HepG2 (cell line): ENCODE data around the gene BCL2L1. TPM values are rescaled to one million over a fixed set of nuclear protein-coding genes. Genes with fewer than 3 reads are reported as not detected.
A peak's percentile ranks its signal among the peaks of the same experiment; 100 is the strongest.

Source experiments
- GPN1 ChIP-seq: sonication (generic); formaldehyde crosslinking; IDR thresholded peaks from 2 replicates; pipeline ENCODE4 v1.5.1; 2020; ENCODE audit warnings: missing genetic modification reagents, borderline replicate concordance
- KLF15 ChIP-seq: sonication (generic); formaldehyde crosslinking; IDR thresholded peaks from 2 replicates; pipeline ENCODE4 v1.8.1; 2023; ENCODE audit warnings: borderline replicate concordance, mild to moderate bottlenecking, inconsistent platforms, missing genetic modification reagents, mixed read lengths
- NR2F1 ChIP-seq, 2 experiments: fragments of 450-650 bp in 1 of 2; formaldehyde crosslinking in 1 of 2; IDR thresholded peaks; 2 replicates each; pipeline versions ENCODE4 v1.5.0 to v1.6.1; 2016 to 2020; ENCODE audit warnings: mild to moderate bottlenecking in 1 of 2, missing compliant biosample characterization in 1 of 2, missing genetic modification reagents in 1 of 2, moderate library complexity in 1 of 2
- NR2F6 ChIP-seq, 2 experiments: IDR thresholded peaks; 2 replicates each; pipeline ENCODE4 v1.6.1; 2016; ENCODE audit warnings: antibody characterized with exemption in 1 of 2, mild to moderate bottlenecking in 1 of 2
- PPARG ChIP-seq: conservative IDR thresholded peaks from 2 replicates; pipeline ENCODE4 v1.6.1; 2016; ENCODE audit warnings: missing biosample characterization, missing genetic modification reagents
- RBM22 ChIP-seq: fragments of 200-400 bp; formaldehyde crosslinking; optimal IDR thresholded peaks from 2 replicates; pipeline ENCODE3; 2017; ENCODE audit warnings: mild to moderate bottlenecking, low read length, moderate library complexity
- RXRA ChIP-seq: sonication (generic); formaldehyde crosslinking; IDR thresholded peaks from 2 replicates; pipeline ENCODE4 v1.5.1; 2020; ENCODE audit warnings: missing genetic modification reagents
- SMARCE1 ChIP-seq: fragments of 450-650 bp; IDR thresholded peaks from 2 replicates; pipeline ENCODE4 v1.6.1; 2017; ENCODE audit warnings: borderline replicate concordance
- THRA ChIP-seq: sonication (generic); formaldehyde crosslinking; IDR thresholded peaks from 2 replicates; pipeline ENCODE4 v1.4.0; 2020; ENCODE audit warnings: missing genetic modification reagents, borderline replicate concordance
- TP53 ChIP-seq: sonication (generic); formaldehyde crosslinking; conservative IDR thresholded peaks from 2 replicates; pipeline ENCODE4 v1.4.0; 2020; ENCODE audit warnings: missing genetic modification reagents
- U2AF1 ChIP-seq: fragments of 200-400 bp; formaldehyde crosslinking; optimal IDR thresholded peaks from 2 replicates; pipeline ENCODE3; 2017; ENCODE audit warnings: mild to moderate bottlenecking, low read depth, low read length
- ZBTB20 ChIP-seq: sonication (generic); formaldehyde crosslinking; IDR thresholded peaks from 2 replicates; pipeline ENCODE4 v1.8.1; 2023; ENCODE audit warnings: missing genetic modification reagents, low read depth, mild to moderate bottlenecking, borderline replicate concordance
- ZMYM4 ChIP-seq: sonication (generic); formaldehyde crosslinking; IDR thresholded peaks from 2 replicates; pipeline ENCODE4 v1.8.1; 2023; ENCODE audit warnings: mild to moderate bottlenecking, missing genetic modification reagents
- ZNF143 ChIP-seq: sonication (generic); formaldehyde crosslinking; IDR thresholded peaks from 2 replicates; pipeline ENCODE4 v1.4.0; 2020; ENCODE audit warnings: missing genetic modification reagents
- ZNF282 ChIP-seq: fragments of 450-650 bp; IDR thresholded peaks from 2 replicates; pipeline ENCODE4 v1.6.1; 2018; ENCODE audit not compliant: partially characterized antibody
- ZNF367 ChIP-seq: sonication (generic); formaldehyde crosslinking; IDR thresholded peaks from 2 replicates; pipeline ENCODE4 v1.4.0; 2020; ENCODE audit warnings: missing genetic modification reagents, borderline replicate concordance
- ZNF383 ChIP-seq: sonication (generic); formaldehyde crosslinking; IDR thresholded peaks from 2 replicates; pipeline ENCODE4 v1.4.0; 2020; ENCODE audit warnings: missing genetic modification reagents, mild to moderate bottlenecking, borderline replicate concordance
- ZNF563 ChIP-seq: sonication (generic); formaldehyde crosslinking; IDR thresholded peaks from 2 replicates; pipeline ENCODE4 v1.8.0; 2022; ENCODE audit warnings: mild to moderate bottlenecking, moderate library complexity, missing genetic modification reagents
- ZNF570 ChIP-seq: sonication (generic); formaldehyde crosslinking; IDR thresholded peaks from 2 replicates; pipeline ENCODE4 v1.4.0; 2020; ENCODE audit warnings: mild to moderate bottlenecking, missing genetic modification reagents, borderline replicate concordance
- polyA plus RNA-seq, 8 experiments: library from polyadenylated mRNA; depleted of rRNA in 3 of 8; stranded (reverse) in 7 of 8; unstranded in 1 of 8; fragments of >200 nt; fragmentation: Illumina TruSeq in 4 of 8; extraction: Trizol in 4 of 8; gene quantifications; 2 replicates each; pipeline versions ENCODE4 v1.2.1 to v1.2.3, GENCODE V29; 2011 to 2016; ENCODE audit warnings: low read depth in 4 of 8, missing spikeins in 1 of 8, mixed read lengths in 1 of 8; ENCODE audit not compliant: insufficient read depth in 1 of 8
- total RNA-seq, 5 experiments: library from RNA; depleted of rRNA; stranded (reverse); fragments of >200 nt; fragmentation: Illumina TruSeq; extraction: Trizol; gene quantifications; 2 replicates each; pipeline ENCODE4 v1.2.3, GENCODE V29; 2016; ENCODE audit warnings: low read depth in 1 of 5
- TF ChIP-seq, protein P1 (sequence below): sonication (generic); formaldehyde crosslinking; IDR thresholded peaks from 2 replicates; pipeline ENCODE4 v1.4.0; 2020; ENCODE audit warnings: mild to moderate bottlenecking, missing genetic modification reagents
- TF ChIP-seq, protein P2 (sequence below): sonication (generic); formaldehyde crosslinking; IDR thresholded peaks from 2 replicates; pipeline ENCODE4 v1.4.0; 2020; ENCODE audit warnings: missing genetic modification reagents
- TF ChIP-seq, protein P3 (sequence below): sonication (generic); formaldehyde crosslinking; IDR thresholded peaks from 2 replicates; pipeline ENCODE4 v1.4.0; 2020; ENCODE audit warnings: low read depth, mild to moderate bottlenecking, missing genetic modification reagents

Gene BCL2L1
- total and polyA plus RNA-seq, 2 of the 13 experiments (the other 11 are each of a cell fraction or from before 2014, with no cell fraction given): 164 to 258 TPM

DNA sequence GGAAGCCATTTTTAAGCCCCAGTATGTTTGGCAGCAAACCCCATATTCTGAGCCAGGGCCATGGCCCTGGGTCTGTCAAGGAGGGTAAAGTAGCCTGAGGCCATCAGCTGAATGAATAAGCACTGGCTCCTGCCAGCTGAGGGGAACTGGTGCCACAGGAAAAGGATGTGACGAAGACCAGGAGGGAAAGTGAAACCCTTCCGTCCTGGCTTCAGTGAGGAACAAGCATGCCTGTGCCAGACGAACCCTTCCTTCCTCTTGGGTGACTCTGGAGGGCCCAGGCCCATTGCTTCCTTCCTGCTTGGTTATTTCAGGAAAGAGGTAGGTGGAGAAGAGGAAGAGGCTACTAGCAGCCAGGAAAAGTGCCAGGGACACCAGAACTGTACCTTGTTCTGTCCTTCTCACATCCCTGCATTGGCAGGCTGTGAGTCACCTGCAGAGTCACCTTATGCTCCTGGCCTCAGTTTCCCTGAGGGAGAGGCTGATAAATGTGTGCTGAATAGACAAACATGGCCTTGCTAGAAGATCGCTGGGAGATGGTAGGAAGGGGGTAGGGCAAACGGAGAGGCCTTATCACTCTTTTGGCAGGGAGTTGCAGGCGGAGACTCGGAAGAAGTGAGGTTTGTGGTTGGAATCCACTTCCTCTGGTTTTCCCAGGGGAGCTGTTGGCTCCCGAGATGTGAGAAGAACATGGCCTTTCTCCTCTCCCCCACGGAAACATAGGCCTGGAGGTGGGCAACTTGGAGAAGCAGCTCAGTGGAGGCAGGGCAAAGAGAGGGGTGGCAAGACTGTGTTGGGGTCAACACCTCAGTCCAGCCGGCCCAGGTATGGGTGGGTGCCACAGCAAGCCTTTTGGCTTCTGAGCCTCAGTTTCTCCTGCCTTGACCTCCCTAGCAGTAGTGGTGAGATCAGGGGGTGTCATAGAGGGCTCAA is 47.5 kb downstream of the BCL2L1 start (continued):
- TF ChIP-seq NR2F6 (IDR thresholded peaks at IDR 0.05) (no peak), NR2F6 (CRISPR knock-in tag; IDR thresholded peaks at IDR 0.05) (no peak), U2AF1 (no peak), PPARG (no peak), ZMYM4 (CRISPR knock-in tag) (peak; percentile 34; the same call in 1 of the 2 replicates), NR2F1 (CRISPR knock-in tag; IDR thresholded peaks at IDR 0.05) (0 out of 4 replicates have a peak, but pooled peaks of 1 of the 2 experiments have one; percentile 19), ZNF570 (no peak), ZNF563 (CRISPR knock-in tag) (no peak), ZNF383 (no peak), THRA (no peak), TP53 (CRISPR knock-in tag) (no peak), ZBTB20 (no peak), ZNF143 (no peak), SMARCE1 (no peak), GPN1 (no peak), RBM22 (peak; percentile 92), ZNF367 (CRISPR knock-in tag) (no peak), RXRA (CRISPR knock-in tag) (0 out of 2 replicates have a peak, but pooled peaks have one; percentile 9), KLF15 (CRISPR knock-in tag) (no peak), ZNF282 (no peak)
- TF ChIP-seq, protein P1, sequence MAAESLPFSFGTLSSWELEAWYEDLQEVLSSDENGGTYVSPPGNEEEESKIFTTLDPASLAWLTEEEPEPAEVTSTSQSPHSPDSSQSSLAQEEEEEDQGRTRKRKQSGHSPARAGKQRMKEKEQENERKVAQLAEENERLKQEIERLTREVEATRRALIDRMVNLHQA: no peak
- TF ChIP-seq, protein P2, sequence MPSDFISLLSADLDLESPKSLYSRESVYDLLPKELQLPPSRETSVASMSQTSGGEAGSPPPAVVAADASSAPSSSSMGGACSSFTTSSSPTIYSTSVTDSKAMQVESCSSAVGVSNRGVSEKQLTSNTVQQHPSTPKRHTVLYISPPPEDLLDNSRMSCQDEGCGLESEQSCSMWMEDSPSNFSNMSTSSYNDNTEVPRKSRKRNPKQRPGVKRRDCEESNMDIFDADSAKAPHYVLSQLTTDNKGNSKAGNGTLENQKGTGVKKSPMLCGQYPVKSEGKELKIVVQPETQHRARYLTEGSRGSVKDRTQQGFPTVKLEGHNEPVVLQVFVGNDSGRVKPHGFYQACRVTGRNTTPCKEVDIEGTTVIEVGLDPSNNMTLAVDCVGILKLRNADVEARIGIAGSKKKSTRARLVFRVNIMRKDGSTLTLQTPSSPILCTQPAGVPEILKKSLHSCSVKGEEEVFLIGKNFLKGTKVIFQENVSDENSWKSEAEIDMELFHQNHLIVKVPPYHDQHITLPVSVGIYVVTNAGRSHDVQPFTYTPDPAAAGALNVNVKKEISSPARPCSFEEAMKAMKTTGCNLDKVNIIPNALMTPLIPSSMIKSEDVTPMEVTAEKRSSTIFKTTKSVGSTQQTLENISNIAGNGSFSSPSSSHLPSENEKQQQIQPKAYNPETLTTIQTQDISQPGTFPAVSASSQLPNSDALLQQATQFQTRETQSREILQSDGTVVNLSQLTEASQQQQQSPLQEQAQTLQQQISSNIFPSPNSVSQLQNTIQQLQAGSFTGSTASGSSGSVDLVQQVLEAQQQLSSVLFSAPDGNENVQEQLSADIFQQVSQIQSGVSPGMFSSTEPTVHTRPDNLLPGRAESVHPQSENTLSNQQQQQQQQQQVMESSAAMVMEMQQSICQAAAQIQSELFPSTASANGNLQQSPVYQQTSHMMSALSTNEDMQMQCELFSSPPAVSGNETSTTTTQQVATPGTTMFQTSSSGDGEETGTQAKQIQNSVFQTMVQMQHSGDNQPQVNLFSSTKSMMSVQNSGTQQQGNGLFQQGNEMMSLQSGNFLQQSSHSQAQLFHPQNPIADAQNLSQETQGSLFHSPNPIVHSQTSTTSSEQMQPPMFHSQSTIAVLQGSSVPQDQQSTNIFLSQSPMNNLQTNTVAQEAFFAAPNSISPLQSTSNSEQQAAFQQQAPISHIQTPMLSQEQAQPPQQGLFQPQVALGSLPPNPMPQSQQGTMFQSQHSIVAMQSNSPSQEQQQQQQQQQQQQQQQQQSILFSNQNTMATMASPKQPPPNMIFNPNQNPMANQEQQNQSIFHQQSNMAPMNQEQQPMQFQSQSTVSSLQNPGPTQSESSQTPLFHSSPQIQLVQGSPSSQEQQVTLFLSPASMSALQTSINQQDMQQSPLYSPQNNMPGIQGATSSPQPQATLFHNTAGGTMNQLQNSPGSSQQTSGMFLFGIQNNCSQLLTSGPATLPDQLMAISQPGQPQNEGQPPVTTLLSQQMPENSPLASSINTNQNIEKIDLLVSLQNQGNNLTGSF (CRISPR knock-in tag): peak; percentile 12; the same call in 1 of the 2 replicates
- TF ChIP-seq, protein P3, sequence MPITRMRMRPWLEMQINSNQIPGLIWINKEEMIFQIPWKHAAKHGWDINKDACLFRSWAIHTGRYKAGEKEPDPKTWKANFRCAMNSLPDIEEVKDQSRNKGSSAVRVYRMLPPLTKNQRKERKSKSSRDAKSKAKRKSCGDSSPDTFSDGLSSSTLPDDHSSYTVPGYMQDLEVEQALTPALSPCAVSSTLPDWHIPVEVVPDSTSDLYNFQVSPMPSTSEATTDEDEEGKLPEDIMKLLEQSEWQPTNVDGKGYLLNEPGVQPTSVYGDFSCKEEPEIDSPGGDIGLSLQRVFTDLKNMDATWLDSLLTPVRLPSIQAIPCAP (CRISPR knock-in tag): no peak
